HepG2 (cell line): ENCODE data around the gene FLG. TPM values are rescaled to one million over a fixed set of nuclear protein-coding genes. Genes with fewer than 3 reads are reported as not detected.

ENCODE experiments used
- ATAC-seq: fragments of 200-7000 bp; cut with Tn5 transposase; 3 replicates; pipeline ENCODE4 v1.9.1; 2020; ENCODE audit warnings: mild to moderate bottlenecking, moderate library complexity
- BruUV-seq: library from RNA; stranded (reverse); fragments of 400-500 nt; replicated peaks from 2 replicates; lab custom pipeline; 2021; lab: Mats Ljungman, UMichigan
- CTCF ChIA-PET: fragments of 300-600 bp; formaldehyde crosslinking; extraction: SDS; loops from one replicate; lab custom pipeline; 2021; ENCODE audit warnings: low total read pairs, inconsistent platforms, low intra/inter-chr PET ratio; lab: Yijun Ruan, JAX
- POLR2A ChIA-PET: fragments of 350-600 bp; sonication (Branson Sonifier 250); formaldehyde crosslinking; loops from one replicate; lab custom pipeline; 2020; ENCODE audit warnings: antibody characterized with exemption, inconsistent platforms; lab: Yijun Ruan, JAX
- DNase-seq: peaks from one replicate; pipeline ENCODE4 v3.0.0-alpha.2; 2015; ENCODE audit warnings: low spot score
- FAIRE-seq: peaks from 3 replicates; lab custom pipeline; 2011; peaks lifted over from hg19 to GRCh38; lab: Jason Lieb, UNC
- H2AFZ ChIP-seq: one replicate; pipeline ENCODE4 v1.6.1; 2011; ENCODE audit warnings: low read length, inconsistent platforms
- H3K27ac ChIP-seq: fragments of 300-600 bp; 3 replicates; pipeline ENCODE4 v1.8.0; 2011; ENCODE audit warnings: mixed run types, mild to moderate bottlenecking, mixed read lengths, low read length, inconsistent platforms; ENCODE audit not compliant: insufficient read depth; ENCODE audit errors: extremely low read length
- H3K27me3 ChIP-seq, 2 experiments: fragments of 200-600 bp in 1 of 2; 2 replicates in 1 of 2; 3 replicates in 1 of 2; pipeline versions ENCODE4 v1.6.0 to v1.8.0; 2011; ENCODE audit warnings: low read length in 2 of 2, mild to moderate bottlenecking in 2 of 2, moderate library complexity in 2 of 2, inconsistent platforms in 1 of 2; ENCODE audit not compliant: insufficient read depth in 2 of 2, control insufficient read depth in 1 of 2
- H3K36me3 ChIP-seq, 2 experiments: fragments of 200-600 bp in 1 of 2; replicated peaks in 1 of 2; 2 replicates in 1 of 2; 3 replicates in 1 of 2; pipeline versions ENCODE4 v1.5.1 to v1.8.0; 2011; ENCODE audit warnings: low read length in 2 of 2, inconsistent platforms in 1 of 2; ENCODE audit not compliant: insufficient read depth in 2 of 2, control insufficient read depth in 1 of 2
- H3K4me1 ChIP-seq: 2 replicates; pipeline ENCODE4 v1.5.1; 2012; ENCODE audit warnings: low read length, inconsistent platforms; ENCODE audit not compliant: insufficient read depth
- H3K4me2 ChIP-seq: 2 replicates; pipeline ENCODE4 v1.6.0; 2011; ENCODE audit warnings: low read depth, low read length, inconsistent platforms
- H3K4me3 ChIP-seq, 3 experiments: fragments of 200-600 bp in 1 of 3; sonication (generic), shearing (Covaris generic) in 1 of 3; replicated peaks in 1 of 3; 2 replicates each; pipeline ENCODE4 v1.5.1; 2011 to 2016; ENCODE audit warnings: low read length in 3 of 3, inconsistent platforms in 2 of 3, low read depth in 2 of 3, mild to moderate bottlenecking in 2 of 3, control low read depth in 1 of 3, mixed read lengths in 1 of 3; ENCODE audit not compliant: insufficient read depth in 1 of 3
- H3K79me2 ChIP-seq: one replicate; pipeline ENCODE4 v1.6.1; 2011; ENCODE audit warnings: low read length, inconsistent platforms; ENCODE audit not compliant: insufficient read depth
- H3K9ac ChIP-seq: 2 replicates; pipeline ENCODE4 v1.6.0; 2011; ENCODE audit warnings: mild to moderate bottlenecking, low read depth, low read length, inconsistent platforms; ENCODE audit not compliant: insufficient read depth
- H3K9me3 ChIP-seq: 2 replicates; pipeline ENCODE4 v1.5.1; 2012; ENCODE audit warnings: mild to moderate bottlenecking, low read length
- H4K20me1 ChIP-seq: 2 replicates; pipeline ENCODE4 v1.6.0; 2011; ENCODE audit warnings: inconsistent platforms, mild to moderate bottlenecking, low read length, moderate library complexity; ENCODE audit not compliant: insufficient read depth
- MTA3 ChIP-seq: sonication (generic); formaldehyde crosslinking; IDR thresholded peaks from 2 replicates; pipeline ENCODE4 v1.4.0; 2020; ENCODE audit warnings: missing genetic modification reagents
- PRPF4 ChIP-seq: fragments of 200-400 bp; formaldehyde crosslinking; IDR thresholded peaks from 2 replicates; pipeline ENCODE4 v1.6.1; 2016; ENCODE audit warnings: low read length, low read depth; ENCODE audit not compliant: poor library complexity, severe bottlenecking
- SMARCC2 ChIP-seq: fragments of 450-650 bp; IDR thresholded peaks from 2 replicates; pipeline ENCODE4 v1.6.1; 2017; ENCODE audit warnings: antibody characterized with exemption, mild to moderate bottlenecking
- SRSF4 ChIP-seq: fragments of 200-400 bp; formaldehyde crosslinking; IDR thresholded peaks from one replicate; pipeline ENCODE4 v1.6.1; 2018; ENCODE audit warnings: mild to moderate bottlenecking, low read depth, low read length, moderate library complexity; ENCODE audit not compliant: poor library complexity, severe bottlenecking
- XRCC5 ChIP-seq: fragments of 200-400 bp; formaldehyde crosslinking; optimal IDR thresholded peaks from 2 replicates; pipeline ENCODE3; 2017; ENCODE audit warnings: mild to moderate bottlenecking, low read length
- ZNF260 ChIP-seq: sonication (generic); formaldehyde crosslinking; IDR thresholded peaks from 2 replicates; pipeline ENCODE4 v1.4.0; 2020; ENCODE audit warnings: missing genetic modification reagents, low read depth, mild to moderate bottlenecking, borderline replicate concordance
- ZNF543 ChIP-seq: sonication (generic); formaldehyde crosslinking; IDR thresholded peaks from 2 replicates; pipeline ENCODE4 v1.4.0; 2020; ENCODE audit warnings: mild to moderate bottlenecking, missing genetic modification reagents
- ZNF749 ChIP-seq: sonication (generic); formaldehyde crosslinking; IDR thresholded peaks from 2 replicates; pipeline ENCODE4 v1.8.0; 2022; ENCODE audit warnings: mild to moderate bottlenecking, missing genetic modification reagents, moderate library complexity, borderline replicate concordance
- ZNF766 ChIP-seq: sonication (generic); formaldehyde crosslinking; IDR thresholded peaks from 2 replicates; pipeline ENCODE4 v1.5.0; 2020; ENCODE audit warnings: missing genetic modification reagents, borderline replicate concordance
- WGBS: methylation state at CpG from one replicate; pipeline ENCODE4 v1.1.6; 2017; ENCODE audit warnings: low lambda C conversion rate; 5-methylcytosine and 5-hydroxymethylcytosine counted together
- in situ Hi-C: cut with HindIII; loops from 2 replicates; pipeline ENCODE4 v1.10.0; 2017; ENCODE audit warnings: low pct_unique_long_range_greater_than_20kb; ENCODE audit not compliant: extremely low pct_ligation_motif_present
- intact Hi-C: fragments of 100-400 bp; cut with micrococcal nuclease; formaldehyde crosslinking; loops from one replicate; pipeline ENCODE4 v1.10.0; 2022; ENCODE audit not compliant: unreplicated experiment
- polyA plus RNA-seq, 8 experiments: library from polyadenylated mRNA; depleted of rRNA in 3 of 8; stranded (reverse) in 7 of 8; unstranded in 1 of 8; fragments of >200 nt; fragmentation: Illumina TruSeq in 4 of 8; extraction: Trizol in 4 of 8; gene quantifications; 2 replicates each; pipeline versions ENCODE4 v1.2.1 to v1.2.3, GENCODE V29; 2011 to 2016; ENCODE audit warnings: low read depth in 4 of 8, missing spikeins in 1 of 8, mixed read lengths in 1 of 8; ENCODE audit not compliant: insufficient read depth in 1 of 8
- total RNA-seq, 5 experiments: library from RNA; depleted of rRNA; stranded (reverse); fragments of >200 nt; fragmentation: Illumina TruSeq; extraction: Trizol; gene quantifications; 2 replicates each; pipeline ENCODE4 v1.2.3, GENCODE V29; 2016; ENCODE audit warnings: low read depth in 1 of 5
- TF ChIP-seq, protein P1 (sequence below): IDR thresholded peaks from 2 replicates; pipeline ENCODE4 v1.6.1; 2016; ENCODE audit warnings: missing biosample characterization, missing genetic modification reagents, low read depth
- TF ChIP-seq, protein P2 (sequence below): sonication (generic); formaldehyde crosslinking; IDR thresholded peaks from 2 replicates; pipeline ENCODE4 v1.5.0; 2020; ENCODE audit warnings: mild to moderate bottlenecking, missing genetic modification reagents, moderate library complexity

The FLG gene
- total and polyA plus RNA-seq, 2 of the 13 experiments (the other 11 are each of a cell fraction or from before 2014, with no cell fraction given) = 0.01 TPM; not detected in 1

DNA sequence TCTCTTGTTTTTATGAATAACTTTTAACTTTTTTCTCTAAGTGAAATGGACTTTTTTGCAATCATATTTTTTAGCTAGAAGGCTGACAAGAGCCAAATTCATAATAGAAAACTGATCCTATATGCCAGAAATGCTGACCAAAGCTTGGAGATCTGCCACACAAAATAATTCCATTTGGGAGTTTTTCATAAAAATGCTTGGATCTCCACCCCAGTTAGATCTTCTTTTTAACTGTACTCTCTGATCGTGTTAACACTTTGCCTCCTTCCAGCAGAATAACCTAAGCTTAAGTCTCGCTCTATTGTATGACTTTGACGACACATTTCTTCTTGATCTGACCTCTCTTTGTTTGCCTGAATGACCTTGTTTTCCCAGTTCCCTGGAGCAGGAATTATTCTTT lies 18.0 kb upstream of the FLG start (continued):
- TF ChIP-seq ZNF749 (no peak), XRCC5 (no peak), ZNF260 (CRISPR knock-in tag) (no peak), MTA3 (CRISPR knock-in tag) (no peak), SRSF4 (no peak)
- TF ChIP-seq, protein P1, sequence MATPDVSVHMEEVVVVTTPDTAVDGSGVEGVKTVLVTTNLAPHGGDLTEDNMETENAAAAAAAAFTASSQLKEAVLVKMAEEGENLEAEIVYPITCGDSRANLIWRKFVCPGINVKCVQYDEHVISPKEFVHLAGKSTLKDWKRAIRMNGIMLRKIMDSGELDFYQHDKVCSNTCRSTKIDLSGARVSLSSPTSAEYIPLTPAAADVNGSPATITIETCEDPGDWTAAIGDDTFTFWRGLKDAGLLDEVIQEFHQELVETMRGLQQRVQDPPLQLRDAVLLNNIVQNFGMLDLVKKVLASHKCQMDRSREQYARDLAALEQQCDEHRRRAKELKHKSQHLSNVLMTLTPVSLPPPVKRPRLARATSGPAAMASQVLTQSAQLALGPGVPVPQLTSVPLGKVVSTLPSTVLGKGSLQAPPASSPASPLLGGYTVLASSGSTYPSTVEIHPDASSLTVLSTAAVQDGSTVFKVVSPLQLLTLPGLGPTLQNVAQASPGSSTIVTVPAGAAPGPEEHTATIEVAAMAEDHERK (CRISPR knock-in tag) = no peak

DNA sequence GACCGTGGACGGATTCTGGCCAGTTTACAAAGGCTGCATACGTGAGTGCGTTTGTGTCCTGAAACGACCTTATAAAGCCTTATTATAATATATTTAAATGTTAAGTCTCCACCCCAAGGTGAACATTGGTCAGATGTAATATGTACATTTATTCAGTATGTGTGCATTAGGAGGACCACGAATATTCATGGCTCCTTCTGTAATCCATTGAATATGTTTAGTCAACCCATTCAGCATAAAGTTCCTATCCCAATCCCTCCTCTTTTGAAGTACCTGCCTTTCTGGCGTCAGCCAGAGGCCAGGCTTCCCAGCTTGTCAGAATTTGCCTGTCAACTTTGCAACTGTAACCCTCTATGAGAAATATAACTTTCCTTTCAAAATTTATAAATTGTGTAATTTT lies 10.4 kb upstream of the FLG start:
- POLR2A ChIA-PET = no interaction called here
- BruUV-seq = no TSS peak

More for the DNA sequence above, 10.4 kb upstream of the FLG start:
- 24% methylated on average over 7 of the region's 7 CpGs for WGBS
- in situ Hi-C loops = no loop called here
- Histone ChIP-seq H2AFZ (no peak overlapping the region), H3K36me3 (no peaks in the 10 kb centered on the region), H3K9me3 (no peaks in the 10 kb centered on the region), H3K4me2 (no peak overlapping the region)
- no peak for TF ChIP-seq PRPF4
- TF ChIP-seq, protein P2, sequence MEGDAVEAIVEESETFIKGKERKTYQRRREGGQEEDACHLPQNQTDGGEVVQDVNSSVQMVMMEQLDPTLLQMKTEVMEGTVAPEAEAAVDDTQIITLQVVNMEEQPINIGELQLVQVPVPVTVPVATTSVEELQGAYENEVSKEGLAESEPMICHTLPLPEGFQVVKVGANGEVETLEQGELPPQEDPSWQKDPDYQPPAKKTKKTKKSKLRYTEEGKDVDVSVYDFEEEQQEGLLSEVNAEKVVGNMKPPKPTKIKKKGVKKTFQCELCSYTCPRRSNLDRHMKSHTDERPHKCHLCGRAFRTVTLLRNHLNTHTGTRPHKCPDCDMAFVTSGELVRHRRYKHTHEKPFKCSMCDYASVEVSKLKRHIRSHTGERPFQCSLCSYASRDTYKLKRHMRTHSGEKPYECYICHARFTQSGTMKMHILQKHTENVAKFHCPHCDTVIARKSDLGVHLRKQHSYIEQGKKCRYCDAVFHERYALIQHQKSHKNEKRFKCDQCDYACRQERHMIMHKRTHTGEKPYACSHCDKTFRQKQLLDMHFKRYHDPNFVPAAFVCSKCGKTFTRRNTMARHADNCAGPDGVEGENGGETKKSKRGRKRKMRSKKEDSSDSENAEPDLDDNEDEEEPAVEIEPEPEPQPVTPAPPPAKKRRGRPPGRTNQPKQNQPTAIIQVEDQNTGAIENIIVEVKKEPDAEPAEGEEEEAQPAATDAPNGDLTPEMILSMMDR = no peak
- TF ChIP-seq ZNF766 (CRISPR knock-in tag) = no peak
- no peak for TF ChIP-seq ZNF543 (CRISPR knock-in tag)
- no peak for TF ChIP-seq SMARCC2
- TF ChIP-seq, all 625 proteins: peak for 0
- intact Hi-C loops = no loop called here
- no peaks in the 10 kb centered on the region; a peak in 1 of 5 replicates for H3K27me3 ChIP-seq
- H3K27ac ChIP-seq = no peak overlapping the region
- DNase-seq (no peak), FAIRE-seq (no peak), ATAC-seq (no peak)
- no peak overlapping the region for H3K4me3 ChIP-seq
- H3K9ac ChIP-seq = no peak overlapping the region
- H3K4me1 ChIP-seq = no peaks in the 10 kb centered on the region
- no peaks in the 10 kb centered on the region for H4K20me1 ChIP-seq
- CTCF ChIA-PET = no interaction called here
- no peaks in the 10 kb centered on the region for H3K79me2 ChIP-seq
